ENCODE measurements around the gene TAPT1. TPM values are rescaled to one million over a fixed set of nuclear protein-coding genes. Genes with fewer than 3 reads are reported as not detected.

Gene TAPT1
- total and polyA plus RNA-seq, 2 experiments from 2014 or later: 3.6 to 9.9 TPM

DNA sequence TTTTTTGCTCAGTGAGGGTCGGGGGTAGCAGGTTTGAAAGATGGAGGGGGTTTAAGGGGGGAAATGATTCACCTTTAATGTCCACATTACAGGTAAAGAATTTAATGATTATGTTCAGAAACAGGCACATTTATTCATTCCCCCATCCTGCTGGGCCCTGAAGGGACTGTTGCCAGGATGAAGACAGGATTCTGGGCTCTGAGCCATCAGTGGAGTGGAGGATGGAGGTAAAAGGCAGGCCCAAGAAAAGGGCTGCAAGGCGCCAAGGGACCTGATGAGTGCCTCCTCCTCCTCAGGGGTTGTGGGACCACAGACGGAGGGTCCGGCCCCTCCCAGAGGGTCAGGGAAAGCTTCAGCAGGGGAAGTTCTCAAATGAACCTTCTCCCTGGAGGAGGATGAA is 102.0 kb downstream of the TAPT1 start:
- Histone ChIP-seq H3F3A (replicated peaks; ENCODE audit: low read depth) (no peaks in the 10 kb centered on the region), H3K27me3 (ENCODE audit: insufficient read depth) (no peaks in the 10 kb centered on the region), H2AFZ (no peak overlapping the region), H3K36me3 (ENCODE audit: insufficient read depth) (no peaks in the 10 kb centered on the region), H3K27ac (ENCODE audit: low read depth) (no peak overlapping the region; the same call in 1 of the 2 replicates), H4K20me1 (replicated peaks; ENCODE audit: insufficient read depth) (no peaks in the 10 kb centered on the region), H3K4me2 (no peak overlapping the region), H3K4me1 (ENCODE audit: insufficient read depth) (no peaks in the 10 kb centered on the region), H3K4me3 (no peak overlapping the region), H3K79me2 (replicated peaks; ENCODE audit: insufficient read depth) (no peaks in the 10 kb centered on the region), H3K9me2 (ENCODE audit: insufficient read depth) (0 out of 2 replicates have a peak, but pooled peaks cover 6% of the 10 kb centered on the region)
- Mint-ChIP-seq H3K4me1 (peaks cover 4% of the 10 kb centered on the region; the same call in 2 of the 3 replicates), H3K36me3 (ENCODE audit: low read depth) (no peaks in the 10 kb centered on the region), H3K4me3 (no peak overlapping the region), H3K27ac (no peak overlapping the region), H3K9me3 (no peaks in the 10 kb centered on the region), H3K27me3 (ENCODE audit: insufficient read depth, low read depth, poor library complexity) (peaks cover 14% of the 10 kb centered on the region)
- ATAC-seq (no peak), DNase-seq (ENCODE audit: low spot score) (no peak)
- TF ChIP-seq POLR2AphosphoS5 (IDR thresholded peaks at IDR 0.05; ENCODE audit: low read depth) (no peak), EZH2phosphoT487 (IDR thresholded peaks at IDR 0.05; ENCODE audit: unreplicated experiment) (no peak), ZNF114 (CRISPR knock-in tag; IDR thresholded peaks at IDR 0.05) (no peak), EZH2 (IDR thresholded peaks at IDR 0.05; ENCODE audit: low read depth, unreplicated experiment) (no peak), ZNF331 (CRISPR knock-in tag; IDR thresholded peaks at IDR 0.05; ENCODE audit: low read depth) (no peak), JUNB (IDR thresholded peaks at IDR 0.05; ENCODE audit: unreplicated experiment) (no peak), STAT1 (IDR thresholded peaks at IDR 0.05; ENCODE audit: unreplicated experiment) (no peak), CREB1 (CRISPR knock-in tag; IDR thresholded peaks at IDR 0.05; ENCODE audit: low read depth) (no peak), NANOG (IDR thresholded peaks at IDR 0.05; ENCODE audit: borderline replicate concordance) (no peak)
- TF ChIP-seq, protein P1, sequence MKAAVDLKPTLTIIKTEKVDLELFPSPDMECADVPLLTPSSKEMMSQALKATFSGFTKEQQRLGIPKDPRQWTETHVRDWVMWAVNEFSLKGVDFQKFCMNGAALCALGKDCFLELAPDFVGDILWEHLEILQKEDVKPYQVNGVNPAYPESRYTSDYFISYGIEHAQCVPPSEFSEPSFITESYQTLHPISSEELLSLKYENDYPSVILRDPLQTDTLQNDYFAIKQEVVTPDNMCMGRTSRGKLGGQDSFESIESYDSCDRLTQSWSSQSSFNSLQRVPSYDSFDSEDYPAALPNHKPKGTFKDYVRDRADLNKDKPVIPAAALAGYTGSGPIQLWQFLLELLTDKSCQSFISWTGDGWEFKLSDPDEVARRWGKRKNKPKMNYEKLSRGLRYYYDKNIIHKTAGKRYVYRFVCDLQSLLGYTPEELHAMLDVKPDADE (IDR thresholded peaks at IDR 0.05): no peak
- TF ChIP-seq, protein P2, sequence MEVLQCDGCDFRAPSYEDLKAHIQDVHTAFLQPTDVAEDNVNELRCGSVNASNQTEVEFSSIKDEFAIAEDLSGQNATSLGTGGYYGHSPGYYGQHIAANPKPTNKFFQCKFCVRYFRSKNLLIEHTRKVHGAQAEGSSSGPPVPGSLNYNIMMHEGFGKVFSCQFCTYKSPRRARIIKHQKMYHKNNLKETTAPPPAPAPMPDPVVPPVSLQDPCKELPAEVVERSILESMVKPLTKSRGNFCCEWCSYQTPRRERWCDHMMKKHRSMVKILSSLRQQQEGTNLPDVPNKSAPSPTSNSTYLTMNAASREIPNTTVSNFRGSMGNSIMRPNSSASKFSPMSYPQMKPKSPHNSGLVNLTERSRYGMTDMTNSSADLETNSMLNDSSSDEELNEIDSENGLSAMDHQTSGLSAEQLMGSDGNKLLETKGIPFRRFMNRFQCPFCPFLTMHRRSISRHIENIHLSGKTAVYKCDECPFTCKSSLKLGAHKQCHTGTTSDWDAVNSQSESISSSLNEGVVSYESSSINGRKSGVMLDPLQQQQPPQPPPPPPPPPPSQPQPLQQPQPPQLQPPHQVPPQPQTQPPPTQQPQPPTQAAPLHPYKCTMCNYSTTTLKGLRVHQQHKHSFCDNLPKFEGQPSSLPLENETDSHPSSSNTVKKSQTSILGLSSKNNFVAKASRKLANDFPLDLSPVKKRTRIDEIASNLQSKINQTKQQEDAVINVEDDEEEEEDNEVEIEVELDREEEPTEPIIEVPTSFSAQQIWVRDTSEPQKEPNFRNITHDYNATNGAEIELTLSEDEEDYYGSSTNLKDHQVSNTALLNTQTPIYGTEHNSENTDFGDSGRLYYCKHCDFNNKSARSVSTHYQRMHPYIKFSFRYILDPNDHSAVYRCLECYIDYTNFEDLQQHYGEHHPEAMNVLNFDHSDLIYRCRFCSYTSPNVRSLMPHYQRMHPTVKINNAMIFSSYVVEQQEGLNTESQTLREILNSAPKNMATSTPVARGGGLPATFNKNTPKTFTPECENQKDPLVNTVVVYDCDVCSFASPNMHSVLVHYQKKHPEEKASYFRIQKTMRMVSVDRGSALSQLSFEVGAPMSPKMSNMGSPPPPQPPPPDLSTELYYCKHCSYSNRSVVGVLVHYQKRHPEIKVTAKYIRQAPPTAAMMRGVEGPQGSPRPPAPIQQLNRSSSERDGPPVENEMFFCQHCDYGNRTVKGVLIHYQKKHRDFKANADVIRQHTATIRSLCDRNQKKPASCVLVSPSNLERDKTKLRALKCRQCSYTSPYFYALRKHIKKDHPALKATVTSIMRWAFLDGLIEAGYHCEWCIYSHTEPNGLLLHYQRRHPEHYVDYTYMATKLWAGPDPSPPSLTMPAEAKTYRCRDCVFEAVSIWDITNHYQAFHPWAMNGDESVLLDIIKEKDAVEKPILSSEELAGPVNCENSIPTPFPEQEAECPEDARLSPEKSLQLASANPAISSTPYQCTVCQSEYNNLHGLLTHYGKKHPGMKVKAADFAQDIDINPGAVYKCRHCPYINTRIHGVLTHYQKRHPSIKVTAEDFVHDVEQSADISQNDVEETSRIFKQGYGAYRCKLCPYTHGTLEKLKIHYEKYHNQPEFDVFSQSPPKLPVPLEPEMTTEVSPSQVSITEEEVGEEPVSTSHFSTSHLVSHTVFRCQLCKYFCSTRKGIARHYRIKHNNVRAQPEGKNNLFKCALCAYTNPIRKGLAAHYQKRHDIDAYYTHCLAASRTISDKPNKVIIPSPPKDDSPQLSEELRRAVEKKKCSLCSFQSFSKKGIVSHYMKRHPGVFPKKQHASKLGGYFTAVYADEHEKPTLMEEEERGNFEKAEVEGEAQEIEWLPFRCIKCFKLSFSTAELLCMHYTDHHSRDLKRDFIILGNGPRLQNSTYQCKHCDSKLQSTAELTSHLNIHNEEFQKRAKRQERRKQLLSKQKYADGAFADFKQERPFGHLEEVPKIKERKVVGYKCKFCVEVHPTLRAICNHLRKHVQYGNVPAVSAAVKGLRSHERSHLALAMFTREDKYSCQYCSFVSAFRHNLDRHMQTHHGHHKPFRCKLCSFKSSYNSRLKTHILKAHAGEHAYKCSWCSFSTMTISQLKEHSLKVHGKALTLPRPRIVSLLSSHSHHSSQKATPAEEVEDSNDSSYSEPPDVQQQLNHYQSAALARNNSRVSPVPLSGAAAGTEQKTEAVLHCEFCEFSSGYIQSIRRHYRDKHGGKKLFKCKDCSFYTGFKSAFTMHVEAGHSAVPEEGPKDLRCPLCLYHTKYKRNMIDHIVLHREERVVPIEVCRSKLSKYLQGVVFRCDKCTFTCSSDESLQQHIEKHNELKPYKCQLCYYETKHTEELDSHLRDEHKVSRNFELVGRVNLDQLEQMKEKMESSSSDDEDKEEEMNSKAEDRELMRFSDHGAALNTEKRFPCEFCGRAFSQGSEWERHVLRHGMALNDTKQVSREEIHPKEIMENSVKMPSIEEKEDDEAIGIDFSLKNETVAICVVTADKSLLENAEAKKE (CRISPR knock-in tag; IDR thresholded peaks at IDR 0.05): no peak
- TF ChIP-seq, protein P3, sequence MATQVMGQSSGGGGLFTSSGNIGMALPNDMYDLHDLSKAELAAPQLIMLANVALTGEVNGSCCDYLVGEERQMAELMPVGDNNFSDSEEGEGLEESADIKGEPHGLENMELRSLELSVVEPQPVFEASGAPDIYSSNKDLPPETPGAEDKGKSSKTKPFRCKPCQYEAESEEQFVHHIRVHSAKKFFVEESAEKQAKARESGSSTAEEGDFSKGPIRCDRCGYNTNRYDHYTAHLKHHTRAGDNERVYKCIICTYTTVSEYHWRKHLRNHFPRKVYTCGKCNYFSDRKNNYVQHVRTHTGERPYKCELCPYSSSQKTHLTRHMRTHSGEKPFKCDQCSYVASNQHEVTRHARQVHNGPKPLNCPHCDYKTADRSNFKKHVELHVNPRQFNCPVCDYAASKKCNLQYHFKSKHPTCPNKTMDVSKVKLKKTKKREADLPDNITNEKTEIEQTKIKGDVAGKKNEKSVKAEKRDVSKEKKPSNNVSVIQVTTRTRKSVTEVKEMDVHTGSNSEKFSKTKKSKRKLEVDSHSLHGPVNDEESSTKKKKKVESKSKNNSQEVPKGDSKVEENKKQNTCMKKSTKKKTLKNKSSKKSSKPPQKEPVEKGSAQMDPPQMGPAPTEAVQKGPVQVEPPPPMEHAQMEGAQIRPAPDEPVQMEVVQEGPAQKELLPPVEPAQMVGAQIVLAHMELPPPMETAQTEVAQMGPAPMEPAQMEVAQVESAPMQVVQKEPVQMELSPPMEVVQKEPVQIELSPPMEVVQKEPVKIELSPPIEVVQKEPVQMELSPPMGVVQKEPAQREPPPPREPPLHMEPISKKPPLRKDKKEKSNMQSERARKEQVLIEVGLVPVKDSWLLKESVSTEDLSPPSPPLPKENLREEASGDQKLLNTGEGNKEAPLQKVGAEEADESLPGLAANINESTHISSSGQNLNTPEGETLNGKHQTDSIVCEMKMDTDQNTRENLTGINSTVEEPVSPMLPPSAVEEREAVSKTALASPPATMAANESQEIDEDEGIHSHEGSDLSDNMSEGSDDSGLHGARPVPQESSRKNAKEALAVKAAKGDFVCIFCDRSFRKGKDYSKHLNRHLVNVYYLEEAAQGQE (IDR thresholded peaks at IDR 0.05; ENCODE audit: unreplicated experiment): no peak
- TF ChIP-seq, protein P4, sequence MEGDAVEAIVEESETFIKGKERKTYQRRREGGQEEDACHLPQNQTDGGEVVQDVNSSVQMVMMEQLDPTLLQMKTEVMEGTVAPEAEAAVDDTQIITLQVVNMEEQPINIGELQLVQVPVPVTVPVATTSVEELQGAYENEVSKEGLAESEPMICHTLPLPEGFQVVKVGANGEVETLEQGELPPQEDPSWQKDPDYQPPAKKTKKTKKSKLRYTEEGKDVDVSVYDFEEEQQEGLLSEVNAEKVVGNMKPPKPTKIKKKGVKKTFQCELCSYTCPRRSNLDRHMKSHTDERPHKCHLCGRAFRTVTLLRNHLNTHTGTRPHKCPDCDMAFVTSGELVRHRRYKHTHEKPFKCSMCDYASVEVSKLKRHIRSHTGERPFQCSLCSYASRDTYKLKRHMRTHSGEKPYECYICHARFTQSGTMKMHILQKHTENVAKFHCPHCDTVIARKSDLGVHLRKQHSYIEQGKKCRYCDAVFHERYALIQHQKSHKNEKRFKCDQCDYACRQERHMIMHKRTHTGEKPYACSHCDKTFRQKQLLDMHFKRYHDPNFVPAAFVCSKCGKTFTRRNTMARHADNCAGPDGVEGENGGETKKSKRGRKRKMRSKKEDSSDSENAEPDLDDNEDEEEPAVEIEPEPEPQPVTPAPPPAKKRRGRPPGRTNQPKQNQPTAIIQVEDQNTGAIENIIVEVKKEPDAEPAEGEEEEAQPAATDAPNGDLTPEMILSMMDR (conservative IDR thresholded peaks at IDR 0.05; ENCODE audit: low read depth in 2 of 2): no peak

Data from GM23338 (cell line).